Activated T-cell treated with anti-CD3 and anti-CD28 coated beads, Interleukin-2, amount 50 U/mL, for 48 hours (primary cell): ENCODE measurements around the gene LINC01488.

Experiments
- DNase-seq, 2 experiments: peaks; one replicate each; pipeline ENCODE4 v3.0.0-alpha.2; 2020

Gene LINC01488

DNA sequence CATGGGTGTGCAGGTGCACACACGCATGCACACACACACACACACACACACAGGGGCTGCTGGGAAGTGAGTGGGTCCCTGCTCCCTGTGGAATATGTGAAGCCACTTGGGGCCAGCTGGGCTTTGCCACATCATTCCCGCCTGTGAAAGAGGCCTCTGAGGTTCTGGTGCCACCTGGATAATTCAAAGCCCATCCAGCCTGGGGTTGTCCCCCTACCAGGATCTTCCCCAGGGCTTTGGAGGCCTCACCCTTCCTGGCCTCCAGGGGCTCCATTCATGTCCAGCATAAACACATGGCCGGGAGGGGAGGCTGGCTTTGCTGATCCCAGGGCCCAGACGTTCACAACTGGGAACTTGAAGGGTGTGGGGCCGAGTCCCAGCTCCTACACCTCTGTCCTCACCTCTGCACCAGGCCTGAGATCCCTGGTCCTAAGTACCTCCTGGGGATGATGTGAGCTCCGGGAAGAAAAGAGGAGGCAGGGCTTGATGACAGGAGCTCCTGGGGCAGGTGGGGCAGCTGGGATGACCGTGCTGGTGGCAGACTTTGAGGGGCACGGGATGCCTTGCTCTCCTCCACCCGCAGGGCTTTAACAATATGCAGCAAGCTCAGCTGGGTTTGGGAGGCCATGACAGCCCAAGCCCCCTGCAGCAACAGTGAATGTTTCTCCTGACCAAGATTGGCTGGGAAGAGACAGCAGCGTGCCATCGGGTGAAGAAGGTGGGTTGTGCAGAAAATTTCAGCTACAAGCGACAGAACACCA lies 14.2 kb downstream of the LINC01488 start:
- DNase-seq: no peak

DNA sequence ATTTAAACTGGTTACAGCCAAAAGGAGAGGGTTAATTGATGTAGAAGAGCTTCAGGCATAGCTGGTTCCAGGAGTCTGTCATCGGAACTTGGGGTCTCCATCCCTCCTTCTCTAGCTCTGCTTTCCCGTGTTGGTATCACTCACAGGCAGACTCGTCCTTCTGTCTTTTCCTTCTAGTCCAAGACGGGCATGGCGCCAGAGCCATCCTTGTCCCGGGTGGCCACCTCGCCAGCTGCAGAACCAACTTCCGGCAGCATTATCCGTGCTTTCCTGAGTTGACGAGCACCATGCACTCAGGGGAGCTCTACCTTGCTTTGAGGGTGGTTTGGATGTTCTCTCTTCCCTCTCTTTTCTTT lies 14.7 kb downstream of the LINC01488 start:
- DNase-seq: no peak

DNA sequence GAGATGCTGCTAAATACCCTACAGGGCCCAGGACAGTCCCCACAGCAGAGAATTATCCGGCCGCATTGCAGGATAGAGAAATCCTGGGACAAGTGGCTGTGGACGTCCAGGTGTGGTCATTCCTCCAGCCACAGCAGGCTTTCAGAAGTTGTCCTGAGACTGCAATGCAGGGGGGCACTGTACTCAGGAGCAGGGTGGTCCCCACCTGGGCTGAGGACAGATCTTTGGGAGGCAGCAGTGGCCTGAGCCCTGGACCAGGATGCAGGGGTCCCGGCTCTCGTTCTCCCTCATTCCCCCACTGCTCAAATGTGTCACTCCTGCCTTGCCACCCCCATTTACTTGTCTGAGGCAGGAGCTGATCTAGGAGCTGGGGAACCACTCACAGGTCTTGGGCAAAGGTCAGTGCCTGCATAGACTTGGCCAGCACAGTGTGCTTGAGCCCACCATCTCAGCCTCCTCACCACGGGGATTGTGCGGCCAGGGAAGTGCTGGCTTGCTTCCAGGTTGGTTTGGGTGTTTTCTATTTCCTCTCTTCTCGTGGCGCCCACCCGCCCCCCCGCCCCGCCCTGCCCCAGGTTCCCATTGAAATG lies 15.3 kb downstream of the LINC01488 start:
- DNase-seq: no peak

DNA sequence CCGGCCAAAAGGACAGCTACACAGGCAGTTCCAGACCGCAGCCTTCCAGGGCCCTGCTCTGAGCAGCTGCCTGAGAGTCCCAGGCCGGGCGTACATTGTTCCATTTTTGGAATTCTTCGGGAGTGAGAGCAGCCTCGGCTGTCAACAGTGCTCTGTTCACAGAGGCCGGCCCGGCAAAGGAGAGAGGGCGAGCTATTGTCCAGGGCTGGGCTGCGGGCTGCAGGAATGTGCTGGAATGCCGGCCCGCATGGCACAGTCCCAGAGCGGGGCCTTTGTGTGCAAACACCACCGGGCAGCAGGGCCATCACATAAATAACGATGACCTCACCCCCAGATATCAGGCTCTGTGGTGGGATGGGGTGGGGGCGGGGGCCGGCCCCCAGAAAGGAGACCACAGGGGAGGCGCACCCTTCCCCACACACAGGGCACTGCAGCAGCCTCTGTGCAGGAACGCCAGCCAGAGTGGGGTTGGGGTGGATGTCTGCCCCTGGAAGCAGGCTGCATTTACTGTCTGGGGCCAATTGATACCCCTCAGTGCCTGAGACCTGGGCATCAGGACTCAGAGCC lies 15.8 kb downstream of the LINC01488 start:
- DNase-seq: no peak

DNA sequence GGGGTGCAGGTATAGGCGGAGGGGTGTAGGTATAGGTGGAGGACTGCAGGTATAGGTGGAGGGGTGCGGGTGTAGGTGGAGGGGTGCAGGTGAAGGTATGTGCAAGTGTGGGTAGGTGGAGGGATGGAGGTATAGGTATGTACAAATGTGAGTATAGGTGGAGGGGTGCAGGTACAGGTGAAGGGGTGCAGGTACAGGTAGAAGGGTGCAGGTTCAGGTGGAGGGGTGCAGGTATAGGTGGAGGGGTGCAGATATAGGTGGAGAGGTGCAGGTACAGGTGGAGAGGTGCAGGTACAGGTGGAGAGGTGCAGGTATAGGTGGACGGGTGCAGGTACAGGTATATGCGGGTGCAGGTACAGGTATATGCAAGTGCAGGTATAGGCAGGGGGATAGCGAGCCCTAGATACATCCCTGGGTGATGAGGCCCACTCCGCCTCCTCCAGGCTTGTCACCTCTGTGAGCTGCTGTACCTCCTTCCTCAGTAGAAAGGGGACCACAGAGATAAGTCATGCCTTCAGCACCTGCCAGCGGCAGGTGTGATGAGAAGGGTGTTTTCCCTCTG lies 17.2 kb downstream of the LINC01488 start:
- DNase-seq: no peak

DNA sequence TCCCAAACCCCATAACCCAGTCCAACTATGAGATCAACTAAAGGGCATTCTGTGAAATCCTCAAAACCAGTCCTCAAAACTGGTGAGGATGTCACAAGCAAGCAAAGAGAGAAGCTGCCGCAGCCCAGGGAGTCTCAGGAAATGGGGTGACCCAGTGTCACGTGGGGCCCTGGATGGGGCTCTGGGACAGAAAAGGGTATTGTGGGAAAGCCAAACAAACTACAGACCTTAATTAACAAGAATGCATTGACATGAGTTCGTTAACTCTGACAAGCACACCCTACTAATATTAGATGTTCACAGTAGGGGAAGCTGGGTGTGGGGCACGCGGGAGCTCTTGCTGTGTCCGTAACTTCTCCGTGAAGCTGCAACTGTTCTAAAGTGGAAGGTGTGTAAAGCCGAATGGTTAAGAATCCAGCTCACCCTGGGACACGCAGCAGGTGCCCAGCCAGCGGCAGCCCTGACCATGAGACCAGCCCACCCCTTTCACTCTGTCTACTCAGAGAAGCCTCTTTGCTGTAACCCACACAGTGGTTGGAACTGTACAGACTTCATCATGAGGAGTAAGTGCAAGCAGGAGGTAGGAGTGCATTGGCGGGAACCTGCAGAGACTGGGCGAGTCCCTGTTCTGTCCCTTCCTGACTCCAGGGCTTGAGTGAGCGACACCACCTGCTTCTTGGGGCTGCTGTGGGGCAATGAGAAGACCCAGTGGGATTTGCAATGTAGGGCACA lies 17.9 kb downstream of the LINC01488 start:
- DNase-seq: no peak

DNA sequence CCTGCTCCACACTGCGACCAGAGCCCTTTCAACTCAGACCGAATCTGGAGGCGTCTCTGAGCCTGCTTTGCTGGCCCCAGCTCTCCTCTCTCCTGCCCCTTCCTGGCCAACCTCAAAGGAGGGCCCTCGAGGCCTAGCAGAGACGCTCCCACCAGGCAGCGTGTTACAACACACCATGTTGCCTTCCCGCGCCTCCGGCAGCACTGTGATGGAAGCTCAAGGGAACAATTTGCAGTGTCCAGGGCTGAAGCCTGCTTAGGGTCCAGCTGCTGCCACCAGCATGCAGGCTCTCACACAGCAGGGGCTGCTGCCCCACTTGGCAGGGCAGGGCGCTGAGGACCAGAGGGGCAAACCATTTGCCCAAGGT lies 18.4 kb downstream of the LINC01488 start:
- DNase-seq: no peak

DNA sequence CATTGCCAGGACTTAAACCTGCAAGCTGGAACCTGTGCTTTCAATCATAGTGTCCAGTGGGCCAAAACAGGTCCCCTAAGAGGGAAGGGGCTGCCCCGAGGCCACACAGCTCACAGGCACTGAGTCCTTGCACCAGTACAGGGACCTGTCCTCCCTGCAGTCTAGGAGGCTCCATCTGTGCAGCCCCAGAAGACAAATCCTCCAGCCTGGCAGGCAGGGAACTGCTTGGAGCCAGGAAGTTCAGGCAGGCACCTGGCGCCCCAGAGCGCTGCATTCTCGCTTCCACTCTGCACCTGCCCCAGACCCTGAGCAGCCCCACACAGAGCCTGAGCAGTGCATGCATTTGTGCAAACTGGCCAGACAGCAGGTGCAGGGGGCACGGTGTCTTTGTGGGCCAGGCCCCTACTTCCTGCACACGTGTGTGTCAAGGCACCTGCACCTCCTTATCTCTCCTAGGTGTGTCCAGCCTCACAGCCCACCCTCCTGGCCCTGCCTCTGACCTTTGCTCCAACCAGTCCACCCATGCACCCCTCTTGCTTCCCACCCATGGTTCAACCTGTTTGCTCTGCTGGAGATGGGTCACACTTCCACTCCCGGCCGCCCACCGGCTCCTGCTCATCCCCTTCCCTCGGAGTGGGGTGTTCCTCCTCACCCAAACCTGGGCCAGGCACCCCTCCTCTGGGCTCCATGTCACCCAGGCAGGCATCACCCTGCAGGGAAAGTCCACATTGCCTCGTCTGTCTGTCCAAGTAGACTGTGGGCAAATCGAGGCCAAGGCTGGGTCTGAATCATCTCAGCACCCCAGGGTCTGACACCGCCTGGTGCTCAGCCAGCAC lies 19.0 kb downstream of the LINC01488 start:
- no peak for DNase-seq

DNA sequence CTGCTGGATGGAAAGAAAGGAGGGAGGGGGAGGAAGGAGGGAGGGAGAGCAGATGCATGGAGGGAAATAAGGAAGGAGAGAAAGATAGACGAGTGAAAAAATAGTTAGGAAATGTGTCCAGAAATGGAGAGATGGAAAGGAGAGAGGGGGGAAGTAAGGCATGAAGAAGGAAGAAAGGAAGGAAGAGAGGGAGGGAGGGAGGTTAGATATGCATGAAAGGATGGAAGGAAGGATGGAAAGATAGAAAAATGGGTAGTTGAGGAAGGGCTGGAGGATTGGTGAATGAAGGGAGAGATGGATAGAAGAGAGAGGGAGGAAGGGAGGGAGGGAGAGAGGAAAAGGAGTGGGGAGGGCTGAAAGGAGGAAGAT lies 19.6 kb downstream of the LINC01488 start:
- DNase-seq: no peak

DNA sequence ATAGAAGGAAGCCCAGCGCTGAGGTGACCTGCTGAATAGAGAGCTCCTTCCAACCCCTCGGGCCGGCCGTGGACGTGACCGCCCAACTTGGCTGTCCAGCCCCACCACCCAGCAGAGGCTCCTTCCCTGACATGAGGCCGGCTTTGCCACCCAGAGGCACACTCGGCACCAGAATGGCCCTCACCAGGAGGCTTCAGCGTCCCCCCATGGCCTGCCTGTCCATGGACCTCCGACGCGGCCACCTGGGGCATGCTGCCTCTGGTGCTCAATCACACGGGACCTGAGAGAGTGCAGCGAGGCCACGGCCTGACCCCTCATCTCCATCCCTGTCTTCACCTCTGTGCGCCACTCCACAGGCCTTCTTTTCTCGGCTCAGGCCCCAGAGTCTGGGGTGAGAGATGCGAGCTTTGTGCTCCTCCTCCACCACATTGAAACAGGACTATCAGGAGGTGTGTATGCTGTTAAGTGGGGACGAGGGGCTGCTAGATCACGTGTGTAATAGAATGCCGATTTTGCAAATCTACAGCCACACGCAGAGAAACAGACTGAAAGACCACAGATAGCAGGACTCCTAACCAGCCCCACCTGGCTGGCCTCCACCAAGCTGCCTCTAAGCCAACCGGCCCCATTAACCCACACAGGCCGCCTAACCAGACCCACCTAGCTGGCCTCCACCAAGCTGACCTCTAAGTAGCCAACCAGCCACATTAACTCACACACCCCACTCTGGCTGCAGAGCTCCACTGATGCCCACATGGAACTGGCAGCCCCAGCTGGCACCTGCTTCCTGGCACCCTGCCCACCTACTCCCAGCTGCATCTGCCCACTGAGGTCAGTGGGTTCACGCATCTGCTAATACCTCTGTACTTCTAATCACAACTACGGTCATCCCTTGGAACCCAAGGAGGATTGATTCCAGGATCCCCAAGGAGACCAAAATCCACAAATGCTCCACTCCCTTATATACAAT lies 20.7 kb downstream of the LINC01488 start:
- DNase-seq: no peak

DNA sequence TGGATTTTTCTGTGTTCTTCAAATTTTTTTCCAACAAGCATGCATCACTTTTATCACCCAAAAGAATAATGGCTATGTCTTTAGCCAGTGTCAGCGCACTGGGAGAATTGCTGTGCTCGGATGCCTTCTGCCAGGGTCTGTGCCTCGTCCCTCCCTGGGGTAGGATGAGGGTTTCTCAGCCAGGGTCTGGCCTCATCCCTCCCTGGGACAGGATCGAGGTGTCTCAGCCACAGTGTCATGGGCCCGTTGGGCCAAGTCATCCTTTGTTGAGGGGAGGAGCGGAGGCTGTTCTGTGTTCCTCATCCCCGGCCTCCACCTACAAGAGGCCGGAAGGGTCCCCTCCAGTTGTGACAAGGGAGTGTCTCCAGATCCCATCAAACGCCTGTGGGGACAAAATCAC lies 22.7 kb downstream of the LINC01488 start:
- DNase-seq: no peak

DNA sequence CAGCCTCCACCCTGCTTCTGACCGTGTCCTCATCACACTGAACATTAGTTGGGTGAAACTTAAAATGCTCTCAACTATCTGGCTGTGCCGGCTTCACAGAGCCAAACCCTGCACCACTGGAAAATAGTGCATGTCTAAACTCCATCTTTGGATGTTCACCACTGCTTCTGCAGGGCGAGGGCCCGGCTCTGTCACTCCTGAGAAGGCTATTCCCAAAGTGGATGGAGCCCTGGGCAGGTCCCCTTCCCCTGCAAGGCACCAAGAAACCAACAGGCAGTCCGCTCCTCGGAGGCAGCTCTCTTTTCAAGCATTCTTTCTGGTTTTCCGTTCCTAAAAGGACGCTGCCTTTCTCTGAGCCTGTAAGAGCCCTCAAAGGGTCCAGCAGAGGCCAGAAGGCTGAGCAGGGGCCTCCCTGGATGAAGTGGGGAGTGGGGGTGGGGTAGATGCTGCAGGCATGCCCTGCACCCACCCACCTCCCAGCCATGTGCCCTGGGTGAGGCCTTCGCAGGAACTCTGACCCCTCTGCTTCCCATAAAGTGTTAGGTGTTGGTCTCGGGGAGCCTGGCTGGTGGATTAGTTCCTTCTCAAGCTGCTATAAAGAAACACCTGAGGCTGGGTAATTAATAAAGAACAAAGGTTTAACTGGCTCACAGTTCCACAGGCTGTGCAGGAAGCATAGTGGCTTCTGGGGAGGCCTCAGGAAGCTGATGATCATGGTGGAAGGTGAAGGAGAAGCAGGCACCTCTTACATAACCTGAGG lies 23.3 kb downstream of the LINC01488 start:
- DNase-seq: no peak

DNA sequence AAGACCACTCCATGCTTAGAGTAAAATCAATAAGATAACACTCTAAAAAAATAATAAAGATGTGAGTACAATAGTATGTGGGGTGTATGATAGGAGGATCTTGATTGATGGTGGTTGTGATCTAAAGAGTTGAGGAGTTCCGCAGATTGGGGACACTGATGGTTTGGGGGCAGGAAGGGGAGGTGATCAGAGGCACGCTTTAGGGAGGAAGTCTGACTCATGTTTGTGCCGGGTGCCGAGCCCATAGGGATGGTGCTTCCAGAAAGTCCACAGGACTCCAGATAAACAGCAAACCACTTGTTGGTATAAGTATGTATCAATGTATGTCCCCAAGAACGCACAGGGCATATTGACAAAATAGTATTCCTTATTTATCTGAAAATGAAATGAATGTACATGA lies 27.5 kb downstream of the LINC01488 start:
- no peak for DNase-seq

DNA sequence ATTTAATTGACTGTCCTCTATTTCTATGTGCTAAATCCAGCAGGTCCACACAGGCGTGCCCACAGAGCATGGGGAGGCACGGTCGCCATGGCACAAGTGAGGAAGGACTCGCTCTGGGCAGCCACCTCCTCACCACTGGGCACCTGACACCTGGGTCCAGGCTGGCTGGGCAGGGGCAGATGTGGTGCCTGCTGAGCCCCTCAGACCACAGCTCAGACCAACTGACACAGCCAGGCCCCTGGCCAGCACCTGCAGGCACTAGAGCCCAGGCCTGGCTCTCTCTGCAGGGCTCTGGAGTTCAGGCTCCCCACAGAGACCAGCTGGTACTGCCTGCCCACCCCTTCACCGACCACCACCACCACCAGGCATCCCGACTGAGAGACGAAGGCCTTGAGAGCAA lies 27.9 kb downstream of the LINC01488 start:
- DNase-seq: no peak

DNA sequence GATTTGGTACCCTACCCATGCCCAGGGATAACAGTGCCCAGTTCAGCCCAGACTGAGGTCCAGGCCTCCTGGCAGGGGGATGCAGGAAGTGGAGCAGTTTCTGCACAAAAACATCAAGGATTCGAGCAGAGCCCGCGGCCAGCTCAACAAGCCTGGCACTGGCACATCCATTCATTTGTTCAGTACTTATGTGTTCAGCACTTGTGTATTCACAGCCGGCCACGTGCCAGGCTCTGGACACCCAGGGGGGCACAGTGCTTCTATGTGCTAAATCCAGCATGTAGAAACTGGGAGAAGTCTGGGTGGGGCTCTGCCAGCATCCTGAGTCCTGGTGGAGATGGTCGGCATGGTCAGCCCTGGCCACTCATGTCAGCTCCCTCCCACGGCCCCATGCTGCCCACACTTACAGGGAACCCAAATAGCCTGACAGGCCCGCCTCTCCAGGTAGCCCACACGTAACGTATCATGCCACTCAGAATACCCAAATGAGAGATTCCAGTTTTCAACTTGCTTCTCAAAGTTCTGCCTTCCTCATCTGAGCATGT lies 28.5 kb downstream of the LINC01488 start:
- no peak for DNase-seq

DNA sequence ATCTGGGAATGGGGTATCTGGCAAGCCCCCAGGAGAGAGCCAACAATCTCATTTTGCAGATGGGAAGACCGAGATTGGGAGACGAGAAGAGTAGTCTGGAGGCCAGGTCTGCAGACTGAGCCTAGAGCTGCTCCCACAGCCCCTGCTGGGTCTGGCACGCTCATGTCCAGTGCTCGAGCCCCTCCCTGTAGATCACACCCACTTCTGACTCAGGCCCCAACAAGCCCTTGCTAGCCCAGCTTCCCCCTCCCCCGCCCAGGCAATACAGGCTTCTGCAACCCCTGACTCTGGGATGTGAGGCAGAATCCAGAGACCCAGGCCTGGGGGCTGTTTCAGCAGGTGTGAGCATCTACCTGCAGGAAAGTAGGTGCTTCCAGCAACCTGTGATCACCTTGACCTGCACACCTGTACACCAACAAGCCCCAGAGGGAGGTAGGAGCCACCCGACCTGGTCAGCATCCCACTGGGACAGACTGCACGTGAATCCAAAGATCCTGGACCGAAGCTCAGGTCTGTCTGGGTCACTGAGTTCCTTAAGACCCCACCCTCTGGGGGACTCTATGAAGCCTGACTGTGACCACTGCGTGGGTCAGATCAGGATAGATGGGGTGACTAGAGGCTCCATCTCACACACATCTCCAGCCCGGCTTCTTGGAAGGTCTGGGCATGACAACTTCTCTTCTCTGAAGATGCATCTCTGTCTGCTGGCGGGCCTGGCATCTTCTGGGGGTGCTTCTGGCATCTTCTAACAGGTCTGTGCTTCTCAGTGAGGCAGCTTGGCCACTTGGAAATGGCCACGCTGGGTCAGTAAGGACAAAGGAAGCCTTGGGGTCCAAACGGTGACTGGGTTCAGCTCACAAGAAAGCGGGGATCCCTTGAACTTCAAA lies 29.3 kb downstream of the LINC01488 start:
- DNase-seq: no peak

DNA sequence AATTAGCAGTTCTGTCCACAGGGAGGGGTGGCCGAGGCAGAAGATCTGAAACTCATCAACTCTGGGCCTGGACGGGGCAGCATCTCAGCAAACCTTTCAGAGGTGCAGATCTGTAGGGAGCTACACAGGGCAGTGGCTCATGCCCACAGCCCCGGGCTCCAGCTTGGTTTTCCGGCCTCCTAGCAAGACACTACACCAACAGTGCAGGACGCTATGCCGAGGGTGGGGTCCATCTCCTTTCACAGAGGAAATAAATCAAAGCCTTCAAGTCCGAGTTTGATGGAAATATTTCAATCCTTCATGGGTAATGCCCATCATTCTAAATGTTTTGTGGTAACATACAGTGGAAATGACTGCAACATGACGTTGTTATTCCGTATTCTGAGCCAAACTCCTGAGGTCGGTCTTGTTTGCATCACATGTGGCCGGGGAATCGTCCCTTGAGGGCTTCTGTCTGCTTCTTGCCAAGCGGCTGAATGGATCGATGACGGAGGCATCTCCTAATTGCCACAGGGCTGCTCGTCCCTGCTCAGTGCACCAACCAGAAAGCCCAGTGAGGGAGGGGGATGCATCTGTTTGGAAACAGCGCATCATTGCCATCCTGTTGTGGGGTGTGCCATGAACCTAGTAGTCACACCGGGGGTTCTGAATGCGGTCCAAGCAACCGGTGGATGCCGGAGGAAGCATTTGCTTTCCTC lies 30.0 kb downstream of the LINC01488 start:
- DNase-seq: no peak

DNA sequence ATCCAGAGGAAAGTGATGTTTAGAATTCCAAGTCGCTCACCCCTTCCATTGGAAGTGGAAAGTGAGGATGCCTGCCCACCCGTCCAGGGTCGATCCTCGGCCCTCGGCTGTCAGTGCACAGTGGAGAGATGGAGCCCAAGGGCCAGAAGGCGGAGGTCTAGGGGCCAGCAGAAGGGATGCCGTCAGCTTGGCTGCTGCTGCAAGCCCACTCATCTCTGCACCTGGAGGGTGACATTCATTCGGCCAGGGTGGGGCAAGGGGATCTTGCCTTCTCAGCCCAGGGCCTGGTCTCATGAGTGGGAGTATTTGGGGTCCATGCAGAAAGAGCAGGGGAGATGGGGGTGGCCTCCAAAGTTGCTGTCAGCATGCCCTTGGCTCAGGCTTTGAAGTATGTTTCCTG lies 30.7 kb downstream of the LINC01488 start:
- DNase-seq: no peak

DNA sequence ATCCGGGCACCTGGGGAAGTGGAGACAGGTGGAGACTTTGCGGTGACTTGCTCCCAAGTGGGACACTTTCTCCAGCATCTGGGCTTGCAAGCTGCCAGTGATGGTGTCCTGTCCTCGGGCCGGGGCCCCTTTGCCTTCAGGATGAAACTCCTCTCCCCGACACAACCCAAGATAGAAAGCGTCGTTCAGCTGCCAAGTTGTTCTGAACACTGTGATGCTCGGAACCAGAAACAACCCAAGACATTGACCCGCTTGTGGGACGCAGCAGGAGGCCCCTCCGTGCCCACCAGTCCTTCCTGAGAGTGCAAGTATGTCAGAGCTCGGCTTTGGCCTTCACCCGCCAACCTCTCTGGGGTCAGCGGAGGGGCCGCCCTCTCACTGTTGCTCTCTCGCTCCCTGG lies 31.3 kb downstream of the LINC01488 start:
- no peak for DNase-seq
